Measurements from ENCODE around the gene EXOC4. TPM values are rescaled to one million over a fixed set of nuclear protein-coding genes. Genes with fewer than 3 reads are reported as not detected.

Gene EXOC4
- total and polyA plus RNA-seq, 2 of the 8 experiments (the other 6 are each of a cell fraction or from before 2014, with no cell fraction given) = 27.0 to 67.3 TPM

GRCh38 chr7:133382775-133383559 is 130.1 kb downstream of the EXOC4 start:
- POLR2A ChIA-PET (ENCODE audit: partially characterized antibody) = no interaction called here
- no peak for FAIRE-seq

More at GRCh38 chr7:133382775-133383559, 130.1 kb downstream of the EXOC4 start:
- peak overlapping the region; percentile 2 for H3K4ac ChIP-seq (replicated peaks; ENCODE audit: insufficient read length, low read depth, low read length)
- no peak overlapping the region for H4K8ac ChIP-seq (ENCODE audit: extremely low read depth, insufficient read depth, low read length)
- H3K18ac ChIP-seq (ENCODE audit: extremely low read depth, low read length) = no peak overlapping the region
- H2AFZ ChIP-seq (ENCODE audit: low read length) = no peak overlapping the region
- H4K91ac ChIP-seq (replicated peaks; ENCODE audit: insufficient read length, low read length) = no peak overlapping the region
- no peaks in the 10 kb centered on the region for H4K20me1 ChIP-seq (replicated peaks in 1 of 2; ENCODE audit: control insufficient read depth in 1 of 2, insufficient read depth in 2 of 2, low read length in 2 of 2)
- H2BK120ac ChIP-seq (replicated peaks; ENCODE audit: low read depth, low read length) = no peak overlapping the region
- no peaks in the 10 kb centered on the region for H3K36me3 ChIP-seq (ENCODE audit: control insufficient read depth in 2 of 4, insufficient read depth in 4 of 4, low read length in 3 of 4)
- H3K56ac ChIP-seq (replicated peaks; ENCODE audit: insufficient read length, low read depth, low read length) = no peak overlapping the region
- H2BK15ac ChIP-seq (ENCODE audit: low read length) = no peak overlapping the region
- H2AK5ac ChIP-seq (ENCODE audit: low read depth, low read length) = no peak overlapping the region
- no peaks in the 10 kb centered on the region for H3K9me3 ChIP-seq (ENCODE audit: insufficient read depth in 2 of 2, low read depth in 1 of 2, low read length in 1 of 2)
- no peak overlapping the region for H3K14ac ChIP-seq (ENCODE audit: insufficient read length)
- no peaks in the 10 kb centered on the region for H3K23me2 ChIP-seq (ENCODE audit: low read depth, low read length)
- no peak overlapping the region for H2BK20ac ChIP-seq (ENCODE audit: low read length)
- peaks cover 0 to 8% (median 6%) of the 10 kb centered on the region in 4 experiments; a peak in 4 of 7 replicates for H3K4me1 ChIP-seq (replicated peaks in 1 of 4; ENCODE audit: control insufficient read depth in 3 of 4, insufficient read depth in 4 of 4, low read length in 3 of 4)
- no peaks in the 10 kb centered on the region for H3K79me1 ChIP-seq (ENCODE audit: low read depth, low read length)
- no peaks in the 10 kb centered on the region for H3K27me3 ChIP-seq (replicated peaks in 1 of 4; ENCODE audit: control insufficient read depth in 3 of 4, extremely low read depth in 1 of 4, insufficient read depth in 3 of 4, low read length in 3 of 4)
- DNase-seq (ENCODE audit: low read depth in 1 of 2, low spot score in 2 of 2) = no peak
- H3K4me3 ChIP-seq (ENCODE audit: extremely low read depth in 1 of 4, insufficient read depth in 2 of 4, low read depth in 3 of 4, low read length in 4 of 4) = no peak overlapping the region
- no peak overlapping the region for H2BK5ac ChIP-seq (ENCODE audit: low read depth, low read length)
- WGBS, 2 experiments (ENCODE audit: extremely low coverage in 1 of 2, insufficient coverage in 1 of 2, insufficient read length in 1 of 2, insufficient replicate concordance in 2 of 2, low coverage in 1 of 2, low lambda C conversion rate in 2 of 2, missing lambda C conversion rate in 1 of 2) = 88% methylated on average over 6 of the region's 6 CpGs; no CpG with 5 or more reads in 1 of the 2 experiments
- H2BK12ac ChIP-seq (ENCODE audit: low read depth, low read length) = no peak overlapping the region
- CTCF ChIA-PET (ENCODE audit: partially characterized antibody) = no interaction called here
- H3K27ac ChIP-seq (ENCODE audit: low read depth, low read length) = no peak overlapping the region
- TF ChIP-seq, protein P1, sequence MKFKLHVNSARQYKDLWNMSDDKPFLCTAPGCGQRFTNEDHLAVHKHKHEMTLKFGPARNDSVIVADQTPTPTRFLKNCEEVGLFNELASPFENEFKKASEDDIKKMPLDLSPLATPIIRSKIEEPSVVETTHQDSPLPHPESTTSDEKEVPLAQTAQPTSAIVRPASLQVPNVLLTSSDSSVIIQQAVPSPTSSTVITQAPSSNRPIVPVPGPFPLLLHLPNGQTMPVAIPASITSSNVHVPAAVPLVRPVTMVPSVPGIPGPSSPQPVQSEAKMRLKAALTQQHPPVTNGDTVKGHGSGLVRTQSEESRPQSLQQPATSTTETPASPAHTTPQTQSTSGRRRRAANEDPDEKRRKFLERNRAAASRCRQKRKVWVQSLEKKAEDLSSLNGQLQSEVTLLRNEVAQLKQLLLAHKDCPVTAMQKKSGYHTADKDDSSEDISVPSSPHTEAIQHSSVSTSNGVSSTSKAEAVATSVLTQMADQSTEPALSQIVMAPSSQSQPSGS (IDR thresholded peaks at IDR 0.05; ENCODE audit: low read length) = no peak
- TF ChIP-seq TCF12 (IDR thresholded peaks at IDR 0.05; ENCODE audit: low read depth, low read length) (no peak), CEBPB (IDR thresholded peaks at IDR 0.05; ENCODE audit: low read depth, low read length) (no peak), TAF1 (IDR thresholded peaks at IDR 0.05; ENCODE audit: low read depth, low read length) (no peak), CTBP2 (IDR thresholded peaks at IDR 0.05; ENCODE audit: borderline replicate concordance, insufficient read depth, insufficient read length, low read length) (no peak), EZH2 (IDR thresholded peaks at IDR 0.05; ENCODE audit: low read depth, low read length, severe bottlenecking) (no peak), TEAD4 (IDR thresholded peaks at IDR 0.05; ENCODE audit: low read depth, low read length) (no peak)
- no peak overlapping the region for H3K4me2 ChIP-seq (ENCODE audit: insufficient read depth in 1 of 2, low read depth in 2 of 2, low read length in 2 of 2)
- no peak overlapping the region for H4K5ac ChIP-seq (ENCODE audit: insufficient read length, low read depth, low read length)
- H3K9ac ChIP-seq (replicated peaks in 1 of 4; ENCODE audit: extremely low read depth in 1 of 4, low read depth in 3 of 4, low read length in 3 of 4) = no peak overlapping the region
- no peak overlapping the region for H3K23ac ChIP-seq (ENCODE audit: insufficient read length)
- H3K79me2 ChIP-seq (ENCODE audit: control insufficient read depth in 1 of 2, insufficient read depth in 2 of 2, low read length in 2 of 2) = peaks cover 0 to 5% of the 10 kb centered on the region in 2 experiments; a peak in 1 of 4 replicates
